ENCODE data around the gene RRP1B.
A peak's percentile ranks its signal among the peaks of the same experiment; 100 is the strongest.
"Not testable (repeated sequence)": the region's sequence is repeated elsewhere in the genome, so short reads cannot be mapped to it uniquely, and the experiment has no call there.

RRP1B gene, protein sequence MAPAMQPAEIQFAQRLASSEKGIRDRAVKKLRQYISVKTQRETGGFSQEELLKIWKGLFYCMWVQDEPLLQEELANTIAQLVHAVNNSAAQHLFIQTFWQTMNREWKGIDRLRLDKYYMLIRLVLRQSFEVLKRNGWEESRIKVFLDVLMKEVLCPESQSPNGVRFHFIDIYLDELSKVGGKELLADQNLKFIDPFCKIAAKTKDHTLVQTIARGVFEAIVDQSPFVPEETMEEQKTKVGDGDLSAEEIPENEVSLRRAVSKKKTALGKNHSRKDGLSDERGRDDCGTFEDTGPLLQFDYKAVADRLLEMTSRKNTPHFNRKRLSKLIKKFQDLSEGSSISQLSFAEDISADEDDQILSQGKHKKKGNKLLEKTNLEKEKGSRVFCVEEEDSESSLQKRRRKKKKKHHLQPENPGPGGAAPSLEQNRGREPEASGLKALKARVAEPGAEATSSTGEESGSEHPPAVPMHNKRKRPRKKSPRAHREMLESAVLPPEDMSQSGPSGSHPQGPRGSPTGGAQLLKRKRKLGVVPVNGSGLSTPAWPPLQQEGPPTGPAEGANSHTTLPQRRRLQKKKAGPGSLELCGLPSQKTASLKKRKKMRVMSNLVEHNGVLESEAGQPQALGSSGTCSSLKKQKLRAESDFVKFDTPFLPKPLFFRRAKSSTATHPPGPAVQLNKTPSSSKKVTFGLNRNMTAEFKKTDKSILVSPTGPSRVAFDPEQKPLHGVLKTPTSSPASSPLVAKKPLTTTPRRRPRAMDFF

DNA sequence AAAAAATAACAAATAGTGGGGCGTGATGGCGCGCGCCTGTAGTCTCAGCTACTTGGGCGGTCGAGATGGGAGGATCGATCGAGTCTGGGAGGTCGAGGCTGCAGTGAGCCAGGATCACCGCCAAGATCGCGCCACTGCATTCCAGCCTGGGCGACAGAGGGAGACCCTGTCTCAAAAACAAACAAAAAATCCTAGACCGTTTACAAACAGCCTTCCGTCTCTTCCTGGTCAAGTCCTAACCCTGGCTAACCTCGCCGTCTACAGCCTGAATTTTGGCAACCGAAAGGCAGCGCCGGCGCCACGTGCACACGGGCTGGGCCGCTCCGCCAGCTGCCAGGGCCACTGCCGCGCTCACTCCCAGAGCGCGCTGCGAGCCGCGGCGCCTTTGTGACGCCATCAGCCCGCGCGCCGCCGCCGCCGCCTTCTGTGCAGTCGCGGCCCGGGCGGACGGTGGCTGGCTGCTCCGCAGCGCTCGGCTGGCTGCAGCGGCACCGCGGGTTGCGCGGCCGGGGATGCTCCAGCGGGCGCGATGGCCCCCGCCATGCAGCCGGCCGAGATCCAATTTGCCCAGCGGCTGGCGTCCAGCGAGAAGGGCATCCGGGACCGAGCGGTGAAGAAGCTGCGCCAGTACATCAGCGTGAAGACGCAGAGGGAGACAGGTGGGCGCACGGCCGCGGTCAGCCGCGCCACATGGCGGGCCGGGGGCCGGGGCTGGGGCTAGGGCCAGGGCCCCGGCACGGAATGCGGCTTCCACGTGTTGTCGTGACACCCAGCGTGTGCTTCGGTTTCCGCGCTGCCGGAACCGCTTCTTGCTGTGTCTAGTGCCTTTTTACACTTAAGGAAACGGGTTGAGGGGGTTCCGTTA, at the start of gene RRP1B, which contains the start of gene HSF2BP:
Gene RRP1B (plus strand): TSS at position 425 of the 865 bp plus-strand sequence. CDS start 105 bp downstream, at position 530.
Gene HSF2BP (minus strand): TSS at position 353 of the 865 bp plus-strand sequence. CDS start 1,392 bp downstream, outside the sequence.
- DNase-seq = peak; percentile 92

DNA sequence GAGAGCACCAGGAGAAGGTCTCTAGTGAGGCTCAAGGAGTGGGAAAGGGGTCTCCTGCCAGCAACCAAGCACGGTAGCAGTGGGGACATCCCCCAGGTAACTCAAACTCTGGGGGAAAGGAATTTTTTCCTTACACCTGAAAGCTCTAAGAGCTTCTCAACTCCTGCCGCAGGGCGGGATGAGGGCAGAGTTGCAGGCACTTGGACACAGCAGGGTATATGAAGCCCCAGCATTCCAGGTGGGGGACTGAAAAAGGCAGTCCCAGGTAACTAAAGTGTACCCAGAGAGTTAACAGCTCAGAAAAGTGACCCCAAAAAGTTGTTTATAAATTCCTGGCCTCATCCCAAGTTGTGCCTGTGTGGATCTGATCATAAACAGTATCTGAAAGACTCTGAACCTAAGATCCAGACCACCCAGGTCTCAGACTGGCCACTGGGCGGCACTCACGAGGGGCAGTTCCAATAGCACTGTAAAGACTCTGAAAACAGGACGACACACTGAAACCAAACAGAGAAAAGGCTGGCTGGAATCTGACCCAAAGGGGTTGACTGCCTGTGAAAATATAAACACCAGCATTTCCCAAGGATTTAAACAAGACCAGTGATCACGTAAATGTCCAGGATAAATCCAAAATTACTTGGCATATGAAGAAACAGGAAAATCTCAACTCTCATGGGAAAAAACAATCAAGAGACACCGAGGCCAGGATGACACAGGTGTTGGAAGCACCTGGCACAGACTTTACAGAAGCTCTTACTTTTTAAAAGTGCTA, 47.6 kb upstream of the RRP1B start:
- no peak for DNase-seq

DNA sequence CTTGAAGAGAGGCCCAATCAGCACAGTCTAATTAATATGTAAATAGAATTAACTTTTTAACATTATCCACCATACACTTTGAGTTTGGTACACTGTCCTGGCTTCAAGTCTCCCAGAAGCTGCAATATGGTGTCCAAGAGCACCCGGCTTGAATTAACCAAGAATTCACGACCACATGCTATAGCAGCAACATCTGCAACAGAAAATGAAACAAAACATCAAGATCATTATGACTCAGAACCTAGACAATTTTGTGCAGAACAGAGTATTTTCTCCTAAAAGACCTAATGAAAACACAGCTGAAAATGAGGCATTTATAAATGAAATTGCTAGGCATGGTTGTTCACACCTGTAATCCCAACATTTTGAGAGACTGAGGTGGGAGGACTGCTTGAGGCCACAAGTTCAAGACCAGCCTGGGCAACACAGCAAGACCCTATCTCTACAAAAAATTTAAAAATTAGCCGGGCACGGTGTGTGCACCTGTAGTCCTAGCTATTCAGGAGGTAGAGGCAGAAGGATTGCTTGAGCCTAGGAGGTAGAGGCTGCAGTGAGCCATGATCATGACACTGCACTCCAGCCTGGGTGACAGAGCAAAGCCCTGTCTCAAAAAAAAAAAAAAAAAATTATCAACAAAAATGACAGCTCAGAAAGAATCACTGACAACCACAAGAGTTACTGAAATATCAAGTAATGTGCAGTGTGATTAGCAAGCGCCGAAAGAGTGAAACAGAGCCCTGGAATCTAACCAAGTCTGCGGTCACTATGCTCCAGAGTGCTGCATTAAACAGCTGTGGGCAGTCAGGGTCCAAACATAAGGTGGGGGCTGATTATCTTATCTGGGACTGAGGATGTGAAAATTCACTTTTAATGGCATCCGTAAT, 45.4 kb upstream of the RRP1B start:
- no peak for DNase-seq

DNA sequence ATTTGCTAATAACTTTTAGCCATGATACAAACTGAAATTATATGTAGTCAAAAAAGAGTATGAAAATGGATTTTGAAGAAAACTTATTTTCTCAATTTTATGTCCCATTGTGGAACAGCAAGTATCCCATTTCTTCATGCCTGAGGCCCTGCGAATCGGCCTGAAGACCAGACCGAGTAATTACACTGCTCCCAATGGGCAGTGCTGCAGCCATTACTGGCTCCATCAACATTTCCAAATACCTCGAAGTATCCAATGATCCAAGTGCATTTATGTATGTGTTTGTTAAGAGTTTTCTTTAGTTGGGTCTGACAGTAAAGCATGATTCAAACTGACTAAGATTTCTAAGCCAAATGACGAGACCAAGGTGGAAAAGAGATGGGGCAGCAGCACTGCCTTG, 44.5 kb upstream of the RRP1B start:
- DNase-seq = no peak

DNA sequence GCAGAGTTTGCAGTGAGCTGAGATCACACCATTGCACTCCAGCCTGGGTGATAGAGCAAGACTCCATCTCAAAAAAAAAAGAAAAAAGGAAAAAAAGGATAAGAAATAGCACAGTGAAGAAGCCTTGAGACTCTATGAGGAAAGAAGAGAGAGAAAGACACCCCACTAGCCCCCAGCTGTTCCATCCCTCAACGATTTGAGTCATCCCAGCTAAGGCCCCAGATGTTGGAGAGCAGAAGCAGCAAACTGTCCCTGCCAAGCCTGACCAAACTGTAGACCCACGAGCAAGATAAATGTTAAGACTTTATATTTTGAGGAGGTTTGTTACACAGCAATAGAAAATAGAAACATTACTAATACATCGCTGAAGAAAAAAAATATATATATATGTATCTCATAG, 42.5 kb upstream of the RRP1B start:
- DNase-seq = not testable (repeated sequence)

DNA sequence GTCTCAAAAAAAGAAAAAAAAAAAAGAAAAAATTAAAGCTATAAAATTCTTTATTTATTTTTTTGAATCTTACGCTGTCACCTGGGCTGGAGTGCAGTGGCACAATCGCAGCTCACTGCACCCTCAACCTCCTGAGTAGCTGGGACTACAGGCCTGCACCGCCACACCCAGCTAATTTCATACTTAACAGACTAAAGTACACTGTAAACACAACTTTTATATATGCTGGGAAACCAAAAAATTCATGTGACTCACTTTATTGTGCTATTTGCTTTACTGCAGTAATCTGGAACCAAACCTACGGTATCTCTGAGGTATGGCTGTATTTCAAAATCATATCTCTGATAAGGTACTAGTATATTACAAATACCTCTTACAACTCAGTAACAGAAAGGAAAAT, 40.4 kb upstream of the RRP1B start:
- DNase-seq = no peak

DNA sequence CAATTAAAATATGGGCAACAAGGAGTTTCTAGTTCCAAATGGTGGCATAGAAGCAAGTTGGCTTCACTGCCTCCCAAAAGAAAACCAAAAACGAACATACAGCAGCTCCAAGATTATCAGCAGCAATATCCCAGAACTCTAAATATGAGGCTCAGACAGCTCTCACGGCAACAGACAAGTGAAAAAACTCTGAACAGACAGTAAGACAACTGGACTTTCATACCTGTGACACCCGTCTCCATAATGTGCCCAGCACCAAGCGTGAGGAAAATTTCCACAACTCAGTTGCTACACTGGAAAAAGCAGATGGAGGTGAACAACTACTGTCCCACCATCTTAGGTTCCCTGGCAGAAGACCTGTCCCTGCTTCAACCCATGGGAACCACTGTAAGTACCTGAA, 40.0 kb upstream of the RRP1B start:
- no peak for DNase-seq

DNA sequence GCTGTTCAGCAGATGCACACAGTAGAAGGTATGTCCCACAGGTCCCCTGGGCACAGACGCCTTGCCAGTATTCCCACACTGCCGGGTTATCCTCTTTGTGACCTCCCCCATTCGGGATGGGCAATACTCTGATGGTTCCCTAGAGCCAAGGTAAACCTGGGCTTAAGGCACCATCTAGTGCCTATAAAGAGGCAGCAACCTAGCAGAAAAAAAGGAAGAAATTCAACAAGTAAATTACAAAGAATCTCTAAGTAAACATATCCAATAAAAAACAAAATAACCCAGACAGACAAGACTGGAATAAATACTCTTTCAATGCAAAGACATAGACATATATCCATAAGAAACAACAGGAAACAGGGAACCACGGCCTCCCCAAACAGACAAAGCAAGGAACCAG, 39.5 kb upstream of the RRP1B start:
- no peak for DNase-seq

DNA sequence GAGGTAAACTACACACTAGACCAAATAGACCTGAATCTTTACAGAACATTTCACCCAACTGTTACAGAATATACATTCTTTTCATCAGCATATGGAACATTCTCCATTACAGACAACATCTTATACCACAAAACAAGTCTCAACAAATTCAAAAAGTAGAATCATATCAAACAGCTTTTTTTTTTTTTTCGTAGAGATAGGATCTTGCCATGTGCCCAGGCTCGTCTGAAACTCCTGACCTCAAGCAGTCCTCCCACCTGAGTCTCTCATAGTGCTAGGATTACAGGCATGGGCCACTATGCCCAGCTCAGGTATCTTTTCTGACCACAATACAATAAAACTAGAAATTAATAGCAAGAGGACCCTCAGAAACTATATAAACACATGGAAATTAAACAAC, 36.6 kb upstream of the RRP1B start:
- DNase-seq = no peak

DNA sequence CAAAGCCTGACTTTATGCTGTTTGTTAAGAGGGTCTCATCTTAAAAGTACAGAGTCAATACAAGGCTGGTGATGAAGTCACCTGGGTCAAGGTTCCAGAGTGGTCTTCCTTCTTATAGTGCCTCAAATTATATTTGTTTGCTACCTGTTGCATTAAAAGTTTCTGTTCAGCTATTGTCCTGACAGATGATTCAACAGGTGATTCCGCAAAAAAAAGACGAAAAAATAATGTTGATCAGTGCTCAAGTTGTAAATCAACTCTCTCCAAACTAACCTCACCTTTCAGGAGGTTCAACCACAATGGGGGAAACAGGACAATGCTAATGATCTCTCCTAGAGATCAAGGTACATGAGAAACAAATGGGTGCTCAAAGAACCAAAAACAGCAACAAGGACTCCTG, 35.8 kb upstream of the RRP1B start:
- no peak for DNase-seq

DNA sequence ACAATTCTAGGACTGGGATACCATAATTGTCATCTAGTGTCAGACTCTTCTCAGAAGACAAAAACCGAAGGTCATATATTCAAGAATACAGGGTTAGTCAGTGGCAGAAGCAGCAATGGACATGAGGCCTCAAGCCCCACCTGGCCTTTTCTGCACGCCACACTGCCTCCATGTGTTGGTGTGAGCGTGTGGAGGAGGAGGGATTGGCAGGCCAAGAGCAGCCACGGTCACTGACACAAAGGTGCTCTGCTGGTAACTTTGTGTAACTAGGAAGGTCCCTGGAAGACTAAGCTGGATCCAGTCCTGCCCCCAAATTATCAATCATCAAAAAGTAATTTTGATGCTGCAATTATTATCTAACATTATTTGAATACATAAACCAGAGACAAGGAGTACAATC, 35.0 kb upstream of the RRP1B start:
- no peak for DNase-seq

DNA sequence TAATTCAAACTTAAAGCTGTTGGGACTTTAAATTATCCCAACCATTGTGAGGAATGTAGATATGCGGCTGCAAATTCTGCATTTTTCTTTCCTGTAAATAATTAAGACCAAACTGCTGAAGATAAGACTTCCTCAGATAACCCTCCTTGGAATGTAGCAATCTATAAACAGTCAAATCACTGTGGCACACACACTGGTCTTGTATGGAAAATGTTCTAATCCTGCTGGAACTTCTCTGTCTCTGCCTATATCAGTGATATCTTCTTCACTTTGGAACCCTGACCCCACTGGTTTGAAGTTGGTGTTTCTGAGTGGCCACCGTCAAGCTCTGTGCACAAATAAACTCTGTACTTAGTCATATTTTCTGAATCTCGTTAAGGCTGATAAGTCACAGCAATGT, 33.0 kb upstream of the RRP1B start:
- no peak for DNase-seq

DNA sequence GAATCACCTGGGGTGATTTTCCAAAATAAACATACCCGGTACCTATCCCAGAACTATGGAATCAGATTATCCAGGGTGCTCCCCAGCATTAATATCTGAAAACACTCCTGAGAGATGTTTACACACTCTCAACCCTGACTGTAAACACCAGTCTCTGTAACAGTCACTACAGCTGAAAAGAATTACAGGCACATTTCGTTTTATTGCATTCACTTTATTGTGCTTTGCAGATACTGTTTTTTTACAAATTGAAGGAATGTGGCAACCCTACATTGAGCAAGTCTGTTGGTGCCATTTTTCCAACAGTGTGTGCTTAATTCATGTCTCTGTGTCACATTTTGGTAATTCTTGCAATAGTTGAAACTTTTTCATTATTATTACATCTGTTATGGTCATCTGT, 31.8 kb upstream of the RRP1B start:
- DNase-seq = no peak

DNA sequence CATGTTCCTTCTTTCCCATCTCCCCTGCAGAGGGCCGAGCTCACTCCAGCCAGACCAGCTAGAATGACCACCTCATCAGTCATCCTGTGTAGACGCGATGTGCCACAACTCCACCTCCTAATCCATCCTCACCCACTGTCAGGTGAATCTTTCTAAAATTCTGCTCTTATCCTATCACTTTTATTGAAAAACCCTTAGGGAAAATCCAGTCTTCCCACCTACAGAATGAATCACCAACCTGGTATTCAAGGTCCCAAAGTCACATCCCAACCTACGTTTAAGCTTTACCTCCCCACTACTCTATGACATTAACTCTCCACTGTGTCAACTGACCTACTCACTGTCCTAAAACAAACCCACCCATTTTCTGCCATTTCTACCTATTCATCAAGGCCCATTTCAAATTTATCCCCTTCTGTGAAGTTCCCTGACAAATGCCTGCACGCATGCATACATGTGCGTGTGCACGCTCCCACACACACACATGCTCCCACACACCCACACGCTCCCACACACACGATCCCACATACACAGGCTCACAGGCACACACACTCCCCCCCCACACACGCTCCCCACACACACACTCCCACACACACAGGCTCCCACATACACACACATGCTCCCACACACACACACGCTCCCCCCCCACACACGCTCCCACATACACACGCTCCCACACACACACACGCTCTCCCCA, 27.8 kb upstream of the RRP1B start:
- no peak for DNase-seq

DNA sequence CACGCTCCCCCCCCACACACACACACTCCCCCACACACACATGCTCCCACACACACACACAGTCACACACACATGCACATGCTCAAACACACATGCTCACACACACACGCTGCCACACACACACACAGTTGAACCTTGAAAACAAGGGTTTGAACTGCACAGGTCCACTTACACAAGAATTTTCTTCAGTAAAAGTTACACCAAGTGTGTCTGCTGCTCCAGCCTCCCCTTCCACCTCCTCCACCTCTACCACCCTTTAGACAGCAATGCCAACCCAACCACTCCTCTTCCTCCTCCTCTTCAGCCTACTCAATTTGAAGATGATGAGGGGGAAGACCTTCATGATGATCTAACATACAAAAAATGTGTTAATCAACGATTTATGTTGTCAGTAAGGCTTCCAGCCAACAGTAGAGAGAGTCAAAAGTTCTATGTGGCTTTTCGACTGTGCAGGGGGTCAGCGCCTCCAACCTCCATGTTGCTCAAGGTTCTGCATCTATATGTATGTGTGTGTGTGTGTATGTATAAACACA, 26.9 kb upstream of the RRP1B start:
- no peak for DNase-seq

DNA sequence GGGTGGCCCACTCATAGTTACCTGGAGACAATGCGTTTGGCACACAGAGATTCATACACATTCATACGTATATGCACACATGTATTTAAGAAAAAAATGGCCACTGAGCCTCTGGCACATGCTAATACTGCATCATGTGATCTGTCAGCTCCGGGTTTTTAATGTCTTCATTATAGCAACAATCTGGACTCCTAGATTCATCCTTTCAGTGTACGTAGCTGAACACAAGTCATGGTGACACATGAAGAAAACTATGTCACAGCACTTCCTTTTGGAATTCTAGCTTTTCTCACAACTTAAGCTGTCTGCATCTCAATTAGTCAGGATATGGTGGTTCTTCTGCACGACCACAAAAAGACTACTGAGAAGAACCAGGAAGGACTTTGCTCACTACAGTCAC, 24.7 kb upstream of the RRP1B start:
- no peak for DNase-seq

DNA sequence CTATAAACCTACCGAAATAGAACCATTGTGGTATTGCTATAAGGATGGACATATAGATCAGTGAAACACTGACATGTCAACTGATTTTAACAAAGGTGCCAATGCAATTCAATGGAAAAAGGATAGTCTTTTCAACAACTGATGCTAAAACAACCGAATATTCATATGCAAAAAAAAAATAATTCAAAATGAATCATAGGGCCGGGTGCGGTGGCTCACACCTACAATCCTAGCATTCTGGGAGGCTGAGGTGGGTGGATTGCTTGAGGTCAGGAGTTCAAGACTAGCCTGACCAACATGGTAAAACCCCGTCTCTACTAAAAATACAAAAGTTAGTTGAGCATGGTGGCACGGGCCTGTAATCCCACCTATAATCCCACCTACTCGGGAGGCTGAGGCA, 23.9 kb upstream of the RRP1B start:
- no peak for DNase-seq

DNA sequence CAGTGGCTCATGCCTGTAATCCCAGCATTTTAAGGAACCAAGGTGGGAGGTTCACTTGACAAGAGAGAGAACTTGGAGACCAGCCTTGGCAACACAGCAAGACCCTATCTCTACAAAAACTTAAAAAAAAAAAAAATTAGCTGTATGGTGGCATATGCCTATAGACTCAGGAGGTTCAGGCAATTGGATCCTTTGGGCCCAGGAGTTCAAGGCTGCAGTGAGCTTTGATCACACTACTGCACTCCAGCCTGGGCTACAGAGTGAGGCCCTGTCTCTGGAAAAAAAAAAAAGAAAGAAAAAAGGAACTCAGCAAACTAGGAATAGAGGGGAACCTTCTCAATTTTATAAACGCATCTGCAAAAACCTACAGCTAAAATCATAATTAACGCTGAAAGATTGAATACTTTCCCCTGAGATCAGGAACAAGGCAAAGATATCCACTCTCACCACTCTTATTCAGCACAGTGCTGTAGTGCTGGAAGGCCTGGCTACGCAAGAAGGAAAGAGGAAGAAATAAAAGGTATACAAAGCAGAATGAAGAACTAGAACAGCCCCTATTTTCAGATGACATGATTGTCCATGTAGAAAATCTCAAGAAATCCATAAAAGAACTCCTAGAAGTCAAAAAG, 21.7 kb upstream of the RRP1B start:
- no peak for DNase-seq

DNA sequence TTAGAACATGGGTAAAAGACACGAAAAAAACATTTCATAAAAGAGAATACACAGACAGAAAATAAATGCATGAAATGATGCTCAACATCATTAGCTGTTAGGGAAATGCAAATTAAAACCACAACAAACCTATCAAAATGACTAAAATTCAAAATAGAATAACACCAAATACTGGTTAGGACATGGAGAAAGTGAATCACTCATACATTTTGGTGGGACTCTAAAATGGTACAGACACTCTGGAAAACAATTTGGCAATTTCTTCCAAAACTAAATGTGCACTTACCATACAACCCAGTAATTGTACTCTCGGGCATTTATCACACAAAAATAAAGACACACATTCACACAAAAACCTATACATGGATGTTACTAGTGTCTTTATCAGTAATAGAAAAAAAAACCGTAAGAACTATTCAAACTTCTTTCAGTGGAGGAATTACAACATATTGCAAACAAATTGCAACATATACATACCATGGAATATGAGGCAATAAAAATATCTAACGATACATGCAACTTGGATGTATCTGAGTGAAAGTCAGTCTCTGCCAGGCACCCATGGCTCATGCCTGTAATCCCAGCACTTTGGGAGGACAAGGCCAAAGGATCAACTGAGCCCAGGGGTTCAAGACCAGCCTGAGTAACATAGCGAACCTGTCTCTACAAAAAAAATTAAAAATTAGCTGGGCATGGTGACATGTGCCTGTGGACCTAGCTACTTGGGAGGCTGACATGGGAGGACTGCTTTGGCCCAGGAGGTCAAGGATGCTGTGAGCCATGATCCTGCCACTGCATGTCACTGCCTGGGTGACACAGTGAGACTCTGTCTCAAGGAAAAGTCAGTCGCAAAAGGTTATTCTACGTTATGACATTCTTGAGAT, 19.6 kb upstream of the RRP1B start:
- no peak for DNase-seq

All from activated effector memory CD4-positive, alpha-beta T cell treated with anti-CD3 and anti-CD28 coated beads, Interleukin-2, amount 50 U/mL, for 16 hours (primary cell).